ENCODE data around the gene STRADB. TPM values are rescaled to one million over a fixed set of nuclear protein-coding genes. Genes with fewer than 3 reads are reported as not detected.

STRADB gene
- total and polyA plus RNA-seq, 2 of the 4 experiments (the other 2 are of a cell fraction): 14.9 to 31.5 TPM

- no peak overlapping the region for H3K9ac ChIP-seq (ENCODE audit: low read depth, low read length)
- no peak overlapping the region for H2AK5ac ChIP-seq (ENCODE audit: low read depth, low read length)
- in situ Hi-C loops (cut with MboI; ENCODE audit: low sequenced_read_pairs): no loop called here
- ChIA-PET POLR2A (ENCODE audit: unreplicated experiment) (no interaction called here), CTCF (no interaction called here)
- DNase-seq (no peak), ATAC-seq (ENCODE audit: low read depth) (no peak)
- no peak overlapping the region for H2BK120ac ChIP-seq (ENCODE audit: low read depth, low read length)
- WGBS, 2 experiments (ENCODE audit: extremely low coverage in 2 of 2, insufficient read length in 1 of 2): no CpG with 5 or more reads among the region's 4 CpGs
- no peak overlapping the region for H3K4me3 ChIP-seq (ENCODE audit: insufficient read depth, low read depth, low read length)
- H3K56ac ChIP-seq (ENCODE audit: extremely low read depth, insufficient read depth, low read length): no peak overlapping the region
- TF ChIP-seq ELK1 (IDR thresholded peaks at IDR 0.05; ENCODE audit: borderline replicate concordance, low read depth, low read length) (no peak), CEBPB (IDR thresholded peaks at IDR 0.05; ENCODE audit: low read depth, low read length) (no peak), MAFK (IDR thresholded peaks at IDR 0.05; ENCODE audit: low read depth, low read length) (no peak), SMC3 (IDR thresholded peaks at IDR 0.05; ENCODE audit: low read depth, low read length) (no peak), MAZ (IDR thresholded peaks at IDR 0.05; ENCODE audit: borderline replicate concordance, low read depth, low read length) (no peak), POLR2A (IDR thresholded peaks at IDR 0.05; ENCODE audit: low read depth, low read length) (no peak), RCOR1 (IDR thresholded peaks at IDR 0.05; ENCODE audit: insufficient replicate concordance, low read length) (no peak), MXI1 (IDR thresholded peaks at IDR 0.05; ENCODE audit: borderline replicate concordance, low read depth, low read length) (no peak), NFE2L2 (IDR thresholded peaks at IDR 0.05; ENCODE audit: low read depth, low read length) (no peak), CHD1 (IDR thresholded peaks at IDR 0.05; ENCODE audit: low read depth, low read length) (no peak)
- no peak overlapping the region for H2AFZ ChIP-seq (replicated peaks; ENCODE audit: low read length, poor library complexity)
- no peak overlapping the region for H2BK20ac ChIP-seq (ENCODE audit: low read depth, low read length)
- no peak overlapping the region for H3K14ac ChIP-seq (replicated peaks; ENCODE audit: low read depth, low read length)
- H3K18ac ChIP-seq (ENCODE audit: low read depth, low read length): no peak overlapping the region
- no peak overlapping the region for H2BK15ac ChIP-seq (ENCODE audit: low read depth, low read length)
- intact Hi-C loops (cut with micrococcal nuclease): no loop called here
- no TSS peak for BruUV-seq (replicated peaks)
- H3K27me3 ChIP-seq (ENCODE audit: control insufficient read depth, insufficient read depth, low read length): no peaks in the 10 kb centered on the region
- H3K4me2 ChIP-seq (ENCODE audit: low read depth, low read length): no peak overlapping the region
- H2AK9ac ChIP-seq (replicated peaks; ENCODE audit: low read depth, low read length, poor library complexity): no peak overlapping the region
- H3K4ac ChIP-seq (ENCODE audit: low read depth, low read length): no peak overlapping the region
- H3K9me3 ChIP-seq (ENCODE audit: control insufficient read depth, insufficient read depth, low read length): peaks cover 7% of the 10 kb centered on the region
- no peak overlapping the region for H4K8ac ChIP-seq (ENCODE audit: low read depth in 2 of 2, low read length in 2 of 2)
- dilution Hi-C loops (cut with HindIII; ENCODE audit: low sequenced_read_pairs, unreplicated experiment): no loop called here
- no peaks in the 10 kb centered on the region for H3K36me3 ChIP-seq (ENCODE audit: control insufficient read depth, insufficient read depth, low read length)
- H4K91ac ChIP-seq (ENCODE audit: insufficient read depth, low read depth, low read length): no peak overlapping the region
- H3K27ac ChIP-seq (ENCODE audit: insufficient read depth, low read length): no peak overlapping the region
- no peak overlapping the region for H4K5ac ChIP-seq (ENCODE audit: low read depth, low read length)
- H2BK5ac ChIP-seq (ENCODE audit: low read depth, low read length, poor library complexity, severe bottlenecking): no peak overlapping the region
- no peaks in the 10 kb centered on the region for H3K79me1 ChIP-seq (ENCODE audit: low read depth in 1 of 2, low read length in 2 of 2)
- no peaks in the 10 kb centered on the region for H3K4me1 ChIP-seq (ENCODE audit: control insufficient read depth, insufficient read depth, low read length)
- H4K20me1 ChIP-seq (ENCODE audit: insufficient read depth, low read length): no peaks in the 10 kb centered on the region
- no peaks in the 10 kb centered on the region for H3K9me1 ChIP-seq (ENCODE audit: insufficient read depth, low read length)
- H3K23ac ChIP-seq (ENCODE audit: low read depth, low read length): no peak overlapping the region
Observed at GRCh38 chr2:201507725-201508124, 56.2 kb downstream of the STRADB start.
